GM13977 (cell line): Measurements from ENCODE around the gene PADI4.

Experiments used
- DNase-seq: peaks from one replicate; pipeline ENCODE4 v3.0.0; 2012; ENCODE audit warnings: low spot score
- in situ Hi-C: fragments of 300-500 bp; cut with MboI; formaldehyde crosslinking; loops from one replicate; pipeline ENCODE4 v1.12.0; 2022; ENCODE audit warnings: low sequenced_read_pairs, low pct_unique_long_range_greater_than_20kb, mixed read lengths, inconsistent platforms; ENCODE audit not compliant: unreplicated experiment
- TF ChIP-seq, protein P1 (sequence below): IDR thresholded peaks from 2 replicates; pipeline ENCODE4 v1.5.1; 2012; ENCODE audit warnings: mild to moderate bottlenecking, control low read depth; ENCODE audit not compliant: insufficient read depth; ENCODE audit errors: extremely low read depth, missing control alignments

Gene PADI4

DNA sequence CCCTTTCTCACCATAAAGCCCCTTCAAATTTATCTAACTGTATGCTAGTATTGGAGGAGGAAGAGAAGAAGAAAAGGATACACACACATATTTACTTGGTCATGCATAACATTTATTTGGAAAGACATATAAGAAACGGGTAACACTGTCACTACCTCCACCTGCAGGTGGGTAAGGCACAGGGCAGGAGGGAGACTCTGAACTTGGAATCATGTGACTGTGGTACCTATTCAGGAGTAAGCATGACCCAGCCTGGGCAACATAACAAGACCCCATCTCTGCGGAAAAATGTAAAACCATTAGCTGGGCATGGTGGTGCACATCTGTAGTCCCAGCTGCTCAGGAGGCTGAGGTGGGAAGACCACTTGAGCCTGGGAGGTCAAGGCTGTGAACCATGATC is 62.6 kb downstream of the PADI4 start:
- no peak for DNase-seq
- TF ChIP-seq, protein P1, sequence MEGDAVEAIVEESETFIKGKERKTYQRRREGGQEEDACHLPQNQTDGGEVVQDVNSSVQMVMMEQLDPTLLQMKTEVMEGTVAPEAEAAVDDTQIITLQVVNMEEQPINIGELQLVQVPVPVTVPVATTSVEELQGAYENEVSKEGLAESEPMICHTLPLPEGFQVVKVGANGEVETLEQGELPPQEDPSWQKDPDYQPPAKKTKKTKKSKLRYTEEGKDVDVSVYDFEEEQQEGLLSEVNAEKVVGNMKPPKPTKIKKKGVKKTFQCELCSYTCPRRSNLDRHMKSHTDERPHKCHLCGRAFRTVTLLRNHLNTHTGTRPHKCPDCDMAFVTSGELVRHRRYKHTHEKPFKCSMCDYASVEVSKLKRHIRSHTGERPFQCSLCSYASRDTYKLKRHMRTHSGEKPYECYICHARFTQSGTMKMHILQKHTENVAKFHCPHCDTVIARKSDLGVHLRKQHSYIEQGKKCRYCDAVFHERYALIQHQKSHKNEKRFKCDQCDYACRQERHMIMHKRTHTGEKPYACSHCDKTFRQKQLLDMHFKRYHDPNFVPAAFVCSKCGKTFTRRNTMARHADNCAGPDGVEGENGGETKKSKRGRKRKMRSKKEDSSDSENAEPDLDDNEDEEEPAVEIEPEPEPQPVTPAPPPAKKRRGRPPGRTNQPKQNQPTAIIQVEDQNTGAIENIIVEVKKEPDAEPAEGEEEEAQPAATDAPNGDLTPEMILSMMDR = no peak
- in situ Hi-C loops = no loop called here

DNA sequence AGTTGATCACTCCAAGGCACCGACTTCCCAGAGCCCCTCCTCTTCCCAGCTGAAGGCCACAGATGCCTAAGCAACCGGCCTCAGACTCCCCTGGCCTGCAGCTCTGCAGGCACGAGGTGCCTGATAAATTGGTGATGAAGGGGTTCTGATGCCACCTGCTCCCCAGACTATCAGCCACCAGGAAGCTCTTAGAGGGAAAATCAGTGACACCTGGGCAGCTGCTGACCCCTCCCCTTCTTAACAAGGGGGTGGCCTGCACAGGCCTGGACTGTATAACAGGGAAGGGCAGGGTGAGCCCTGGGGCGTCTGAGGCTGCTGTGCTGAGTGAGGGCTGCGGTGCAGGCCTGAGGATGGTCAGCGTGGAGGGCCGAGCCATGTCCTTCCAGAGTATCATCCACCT is 63.9 kb downstream of the PADI4 start, which contains the start of gene PADI6:
Gene PADI6, plus strand, starts transcription at position 301 of the 400 bp plus-strand sequence. Its CDS starts 50 bp downstream, at position 351.
- TF ChIP-seq, protein P1 = no peak
- in situ Hi-C loops = no loop called here
- DNase-seq = no peak

DNA sequence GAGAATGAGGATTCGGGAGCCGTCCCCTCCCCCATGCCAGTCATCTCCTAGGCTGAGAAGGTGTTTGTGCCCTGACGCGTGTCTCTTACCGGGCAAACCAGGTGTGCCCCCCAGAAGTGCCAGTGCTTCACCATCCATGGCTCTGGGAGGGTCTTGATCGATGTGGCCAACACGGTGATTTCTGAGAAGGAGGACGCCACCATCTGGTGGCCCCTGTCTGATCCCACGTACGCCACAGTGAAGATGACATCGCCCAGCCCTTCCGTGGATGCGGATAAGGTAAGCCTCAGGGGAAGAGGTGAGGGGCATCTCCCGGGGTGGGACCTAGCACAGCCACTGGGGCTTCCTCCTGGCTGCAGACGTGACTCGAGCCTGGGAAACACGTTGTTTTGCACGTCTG is 65.0 kb downstream of the PADI4 start:
- TF ChIP-seq, protein P1 = no peak
- DNase-seq = no peak
- in situ Hi-C loops = no loop called here

DNA sequence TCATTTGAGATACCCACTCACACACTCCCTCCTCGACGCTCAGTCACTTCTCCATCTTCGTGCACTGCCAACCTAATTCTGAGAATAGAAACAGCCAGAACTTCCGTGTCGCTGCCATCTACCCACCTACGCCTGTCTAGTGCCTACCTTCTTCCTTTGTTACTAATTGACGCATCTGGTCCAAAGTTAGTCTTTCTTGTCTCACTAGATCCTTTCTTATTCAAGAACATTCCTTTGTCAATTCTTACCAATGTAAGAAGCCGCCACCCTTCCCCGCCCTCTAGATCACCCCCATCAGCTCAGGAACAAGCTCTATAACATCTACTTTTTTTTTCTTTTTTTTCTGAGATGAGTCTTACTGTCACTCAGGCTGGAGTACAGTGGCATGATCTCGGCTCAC is 67.7 kb downstream of the PADI4 start:
- TF ChIP-seq, protein P1 = no peak
- DNase-seq = no peak
- in situ Hi-C loops = no loop called here

DNA sequence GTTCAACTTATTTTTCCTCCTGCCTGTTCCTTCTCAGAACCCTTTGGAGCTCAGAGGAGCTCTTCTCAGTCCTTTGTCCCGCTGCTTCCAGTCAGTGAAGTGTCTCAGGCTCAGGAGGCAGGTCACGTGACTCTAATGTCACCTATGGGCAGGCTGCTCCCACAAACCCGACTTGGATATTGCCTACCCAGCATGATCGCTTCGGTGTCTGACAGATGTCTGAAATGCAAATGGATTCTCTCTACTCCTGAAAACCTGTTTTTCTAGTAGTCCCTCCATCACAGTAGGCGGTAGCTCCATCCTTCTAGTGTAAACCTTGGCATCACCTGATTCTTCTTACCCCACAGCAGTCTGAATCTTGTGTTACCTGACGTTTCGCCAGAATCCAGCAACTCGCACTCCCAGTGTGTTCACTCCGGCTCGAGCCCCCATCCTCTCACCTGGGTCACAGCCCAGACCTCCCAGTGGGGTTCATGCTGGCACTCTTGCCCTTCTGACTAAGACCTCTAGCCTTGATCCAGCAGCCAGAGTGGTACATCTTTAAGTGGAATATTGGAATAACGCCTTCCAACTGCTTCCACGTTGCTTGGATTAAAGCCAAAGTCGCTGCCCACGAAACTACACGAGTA is 69.4 kb downstream of the PADI4 start:
- TF ChIP-seq, protein P1 = no peak
- in situ Hi-C loops = no loop called here
- no peak for DNase-seq

DNA sequence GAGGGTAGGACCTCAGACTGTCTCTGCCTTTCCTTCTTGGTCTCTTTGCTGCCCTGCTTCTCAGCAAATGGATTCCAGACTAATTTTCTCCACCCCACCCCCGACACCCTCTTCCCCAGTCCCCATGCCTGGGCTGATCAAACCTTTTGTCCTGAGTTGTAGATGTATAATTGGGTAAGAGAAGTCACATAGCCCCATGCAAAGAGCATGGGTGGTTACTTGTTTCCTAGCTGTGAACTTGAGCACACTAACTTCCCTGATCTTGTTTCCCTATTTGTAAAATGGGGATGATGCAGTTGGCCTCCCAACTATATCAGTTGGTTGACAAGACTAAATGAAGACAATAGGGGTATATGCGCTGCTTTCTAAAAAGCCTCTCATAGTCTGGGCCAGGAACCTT is 73.2 kb downstream of the PADI4 start:
- in situ Hi-C loops = no loop called here
- no peak for DNase-seq
- TF ChIP-seq, protein P1 = no peak
